ENCODE measurements around the gene EFHC1. TPM values are rescaled to one million over a fixed set of nuclear protein-coding genes. Genes with fewer than 3 reads are reported as not detected.

The EFHC1 gene
- total and polyA plus RNA-seq, 2 of the 13 experiments (the other 11 are each of a cell fraction or from before 2014, with no cell fraction given): 23.4 to 29.5 TPM

DNA sequence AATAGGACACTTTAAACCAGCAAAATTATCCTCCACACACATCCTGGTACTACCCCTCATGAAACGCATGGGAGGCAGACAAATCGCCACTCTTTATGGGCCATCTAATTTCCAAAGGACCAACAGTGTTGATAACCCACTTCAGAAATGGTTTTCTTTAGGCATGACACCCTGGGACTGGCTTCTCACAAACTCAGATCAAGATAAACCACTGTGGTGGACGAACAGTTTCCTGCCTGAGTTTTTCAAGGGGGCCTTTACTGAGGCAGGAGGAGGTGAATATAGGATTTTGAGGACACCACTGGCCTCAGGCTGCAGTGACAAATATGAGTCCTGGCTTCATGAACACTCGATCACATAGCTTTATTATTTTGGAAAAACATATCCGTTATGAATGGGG is 130.7 kb downstream of the EFHC1 start (continued):
- TF ChIP-seq, protein P1, sequence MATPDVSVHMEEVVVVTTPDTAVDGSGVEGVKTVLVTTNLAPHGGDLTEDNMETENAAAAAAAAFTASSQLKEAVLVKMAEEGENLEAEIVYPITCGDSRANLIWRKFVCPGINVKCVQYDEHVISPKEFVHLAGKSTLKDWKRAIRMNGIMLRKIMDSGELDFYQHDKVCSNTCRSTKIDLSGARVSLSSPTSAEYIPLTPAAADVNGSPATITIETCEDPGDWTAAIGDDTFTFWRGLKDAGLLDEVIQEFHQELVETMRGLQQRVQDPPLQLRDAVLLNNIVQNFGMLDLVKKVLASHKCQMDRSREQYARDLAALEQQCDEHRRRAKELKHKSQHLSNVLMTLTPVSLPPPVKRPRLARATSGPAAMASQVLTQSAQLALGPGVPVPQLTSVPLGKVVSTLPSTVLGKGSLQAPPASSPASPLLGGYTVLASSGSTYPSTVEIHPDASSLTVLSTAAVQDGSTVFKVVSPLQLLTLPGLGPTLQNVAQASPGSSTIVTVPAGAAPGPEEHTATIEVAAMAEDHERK (CRISPR knock-in tag; IDR thresholded peaks at IDR 0.05; ENCODE audit: low read depth): no peak
- TF ChIP-seq, protein P2, sequence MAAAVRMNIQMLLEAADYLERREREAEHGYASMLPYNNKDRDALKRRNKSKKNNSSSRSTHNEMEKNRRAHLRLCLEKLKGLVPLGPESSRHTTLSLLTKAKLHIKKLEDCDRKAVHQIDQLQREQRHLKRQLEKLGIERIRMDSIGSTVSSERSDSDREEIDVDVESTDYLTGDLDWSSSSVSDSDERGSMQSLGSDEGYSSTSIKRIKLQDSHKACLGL (CRISPR knock-in tag; IDR thresholded peaks at IDR 0.05): no peak

DNA sequence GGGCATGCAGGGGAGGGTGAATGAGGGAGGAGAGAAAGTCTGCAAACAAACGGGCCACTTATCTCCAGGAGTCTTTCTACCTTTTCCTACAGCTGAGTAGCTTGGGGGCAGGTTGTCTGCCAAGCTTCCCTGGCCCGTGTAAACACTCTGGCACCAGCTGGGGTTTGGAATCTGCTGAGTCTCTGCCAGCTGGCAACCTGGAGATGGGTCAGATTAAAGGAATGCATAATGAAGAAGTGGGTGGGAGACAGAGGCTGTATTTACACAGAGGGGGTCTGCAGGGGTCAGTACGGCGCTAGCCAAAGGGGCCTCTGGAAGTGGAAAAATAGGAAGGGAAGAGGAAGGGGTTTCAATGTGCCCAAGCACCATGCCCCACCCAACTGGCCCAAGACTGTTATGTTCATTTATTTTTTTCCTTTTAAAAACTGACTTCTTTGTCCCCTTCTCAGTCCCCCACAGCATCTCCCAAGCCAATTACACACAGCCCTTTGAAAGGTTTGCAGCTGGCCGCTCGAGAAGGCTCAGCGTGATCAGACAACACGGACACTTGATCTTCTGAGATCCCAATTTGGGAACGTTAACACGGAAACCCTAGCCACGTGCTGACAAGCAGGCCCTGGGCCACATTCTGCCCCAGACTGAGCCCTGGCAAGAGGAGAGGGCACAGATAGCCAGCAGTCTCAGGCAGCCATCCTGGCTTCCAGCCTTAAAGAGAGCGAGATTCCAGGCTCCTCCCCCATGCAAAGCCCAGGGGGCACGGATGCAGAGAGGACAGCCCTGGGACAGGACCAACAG is 131.5 kb downstream of the EFHC1 start:
- Histone ChIP-seq H3K4me2 (ENCODE audit: low read depth, low read length) (peak overlapping the region; percentile 4; the same call in 1 of the 2 replicates), H3K27ac (ENCODE audit: extremely low read length, insufficient read depth, low read length) (peak overlapping the region; percentile 3), H2AFZ (ENCODE audit: low read length) (no peak overlapping the region), H3K9me3 (ENCODE audit: low read length) (no peaks in the 10 kb centered on the region), H3K4me3 (replicated peaks in 1 of 3; ENCODE audit: insufficient read depth in 1 of 3, low read depth in 2 of 3, low read length in 3 of 3) (no peak overlapping the region), H3K36me3 (replicated peaks in 1 of 2; ENCODE audit: control insufficient read depth in 1 of 2, insufficient read depth in 2 of 2, low read length in 2 of 2) (peaks cover 10 to 20% of the 10 kb centered on the region in 2 experiments), H3K4me1 (ENCODE audit: insufficient read depth, low read length) (peaks cover 81% of the 10 kb centered on the region), H3K27me3 (ENCODE audit: control insufficient read depth in 1 of 2, insufficient read depth in 2 of 2, low read length in 2 of 2) (no peaks in the 10 kb centered on the region), H4K20me1 (ENCODE audit: insufficient read depth, low read length) (peaks cover 31% of the 10 kb centered on the region), H3K79me2 (ENCODE audit: insufficient read depth, low read length) (peaks cover 95% of the 10 kb centered on the region), H3K9ac (ENCODE audit: insufficient read depth, low read depth, low read length) (no peak overlapping the region; the same call in 1 of the 2 replicates)
- DNase-seq (ENCODE audit: low spot score): peak; percentile 77
- CTCF ChIA-PET (ENCODE audit: low intra/inter-chr PET ratio, low total read pairs): no interaction called here
- in situ Hi-C loops (cut with HindIII; ENCODE audit: extremely low pct_ligation_motif_present, low pct_unique_long_range_greater_than_20kb) (no loop called here), intact Hi-C loops (cut with micrococcal nuclease; ENCODE audit: unreplicated experiment) (no loop called here)
- BruUV-seq (replicated peaks): no TSS peak
- POLR2A ChIA-PET: interaction anchor here (0.9 to 2.3 kb wide), 4 partner anchors 13 to 47 kb away, joined by 3 to 10 read pairs (median 3); partner anchors contain the start of gene TRAM2
- 74% methylated on average over 13 of the region's 13 CpGs for WGBS (ENCODE audit: low lambda C conversion rate)
- peak; percentile 16 for ATAC-seq
- FAIRE-seq: no peak
- TF ChIP-seq HMGA1 (CRISPR knock-in tag; conservative IDR thresholded peaks at IDR 0.05) (no peak), DR1 (CRISPR knock-in tag; IDR thresholded peaks at IDR 0.05) (no peak), ZNF770 (CRISPR knock-in tag; IDR thresholded peaks at IDR 0.05) (no peak), ZNF431 (CRISPR knock-in tag; IDR thresholded peaks at IDR 0.05; ENCODE audit: borderline replicate concordance, low read depth) (no peak), MAFK (conservative IDR thresholded peaks at IDR 0.05 in 1 of 2, IDR thresholded peaks at IDR 0.05 in 1 of 2; ENCODE audit: low read length in 2 of 2) (no peak), HNRNPLL (IDR thresholded peaks at IDR 0.05; ENCODE audit: low read depth, low read length, poor library complexity, severe bottlenecking) (no peak), RBAK (CRISPR knock-in tag; IDR thresholded peaks at IDR 0.05) (no peak), ZBTB7A (CRISPR knock-in tag; IDR thresholded peaks at IDR 0.05) (no peak), ZNF614 (CRISPR knock-in tag; IDR thresholded peaks at IDR 0.05; ENCODE audit: borderline replicate concordance) (no peak), ZNF260 (CRISPR knock-in tag; IDR thresholded peaks at IDR 0.05; ENCODE audit: borderline replicate concordance, low read depth) (no peak), TBP (CRISPR knock-in tag; IDR thresholded peaks at IDR 0.05) (no peak), ZNF468 (CRISPR knock-in tag; IDR thresholded peaks at IDR 0.05) (no peak), CBX1 (IDR thresholded peaks at IDR 0.05; ENCODE audit: low read depth) (no peak)
- TF ChIP-seq, protein P3, sequence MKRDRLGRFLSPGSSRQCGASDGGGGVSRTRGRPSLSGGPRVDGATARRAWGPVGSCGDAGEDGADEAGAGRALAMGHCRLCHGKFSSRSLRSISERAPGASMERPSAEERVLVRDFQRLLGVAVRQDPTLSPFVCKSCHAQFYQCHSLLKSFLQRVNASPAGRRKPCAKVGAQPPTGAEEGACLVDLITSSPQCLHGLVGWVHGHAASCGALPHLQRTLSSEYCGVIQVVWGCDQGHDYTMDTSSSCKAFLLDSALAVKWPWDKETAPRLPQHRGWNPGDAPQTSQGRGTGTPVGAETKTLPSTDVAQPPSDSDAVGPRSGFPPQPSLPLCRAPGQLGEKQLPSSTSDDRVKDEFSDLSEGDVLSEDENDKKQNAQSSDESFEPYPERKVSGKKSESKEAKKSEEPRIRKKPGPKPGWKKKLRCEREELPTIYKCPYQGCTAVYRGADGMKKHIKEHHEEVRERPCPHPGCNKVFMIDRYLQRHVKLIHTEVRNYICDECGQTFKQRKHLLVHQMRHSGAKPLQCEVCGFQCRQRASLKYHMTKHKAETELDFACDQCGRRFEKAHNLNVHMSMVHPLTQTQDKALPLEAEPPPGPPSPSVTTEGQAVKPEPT (CRISPR knock-in tag; IDR thresholded peaks at IDR 0.05; ENCODE audit: low read depth): no peak
